ENCODE measurements around the gene METTL26. TPM values are rescaled to one million over a fixed set of nuclear protein-coding genes. Genes with fewer than 3 reads are reported as not detected.

The METTL26 gene
- total and polyA plus RNA-seq, 9 of the 15 experiments (the other 6 are each of a cell fraction or from before 2014, with no cell fraction given), result 7.3 to 262 (median 80.9) TPM

DNA sequence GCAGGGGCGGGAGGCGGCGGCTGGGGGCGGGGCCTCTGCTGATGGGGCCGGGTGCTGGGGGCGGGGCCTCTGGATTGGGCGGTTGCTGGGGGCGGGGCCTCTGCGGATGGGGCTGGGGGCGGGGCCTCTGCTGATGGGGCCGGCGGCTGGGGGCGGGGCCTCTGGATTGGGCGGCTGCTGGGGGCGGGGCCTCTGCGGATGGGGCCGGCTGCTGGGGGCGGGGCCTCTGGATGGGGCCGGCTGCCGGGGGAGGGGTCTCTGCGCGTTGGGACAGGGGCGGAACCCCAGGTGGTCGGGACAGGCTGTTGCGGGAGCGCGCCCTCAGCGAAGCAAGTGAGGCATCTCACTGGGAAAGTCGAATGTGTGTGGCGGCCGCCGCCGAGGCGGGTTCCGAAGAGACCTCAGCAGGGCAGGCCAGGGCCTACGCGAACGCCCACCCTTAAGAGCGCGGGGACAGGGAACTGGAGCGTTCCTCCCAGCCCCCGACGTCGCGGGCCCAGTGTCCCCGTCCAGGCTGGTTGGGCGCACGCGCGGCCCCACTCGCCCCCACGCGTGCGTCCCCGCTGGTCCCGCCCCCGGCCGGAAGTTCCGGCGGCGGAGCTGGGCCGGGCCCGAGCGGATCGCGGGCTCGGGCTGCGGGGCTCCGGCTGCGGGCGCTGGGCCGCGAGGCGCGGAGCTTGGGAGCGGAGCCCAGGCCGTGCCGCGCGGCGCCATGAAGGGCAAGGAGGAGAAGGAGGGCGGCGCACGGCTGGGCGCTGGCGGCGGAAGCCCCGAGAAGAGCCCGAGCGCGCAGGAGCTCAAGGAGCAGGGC, 43.9 kb upstream of the METTL26 start, which contains the start of gene STUB1 (continued):
- no peak for TF ChIP-seq BCOR (IDR thresholded peaks at IDR 0.05)
- TF ChIP-seq CBX5 (IDR thresholded peaks at IDR 0.05; ENCODE audit: borderline replicate concordance, low read depth), result no peak
- TF ChIP-seq ETV1 (tag; conservative IDR thresholded peaks at IDR 0.05; ENCODE audit: low read depth), result no peak
- TF ChIP-seq, protein P1, sequence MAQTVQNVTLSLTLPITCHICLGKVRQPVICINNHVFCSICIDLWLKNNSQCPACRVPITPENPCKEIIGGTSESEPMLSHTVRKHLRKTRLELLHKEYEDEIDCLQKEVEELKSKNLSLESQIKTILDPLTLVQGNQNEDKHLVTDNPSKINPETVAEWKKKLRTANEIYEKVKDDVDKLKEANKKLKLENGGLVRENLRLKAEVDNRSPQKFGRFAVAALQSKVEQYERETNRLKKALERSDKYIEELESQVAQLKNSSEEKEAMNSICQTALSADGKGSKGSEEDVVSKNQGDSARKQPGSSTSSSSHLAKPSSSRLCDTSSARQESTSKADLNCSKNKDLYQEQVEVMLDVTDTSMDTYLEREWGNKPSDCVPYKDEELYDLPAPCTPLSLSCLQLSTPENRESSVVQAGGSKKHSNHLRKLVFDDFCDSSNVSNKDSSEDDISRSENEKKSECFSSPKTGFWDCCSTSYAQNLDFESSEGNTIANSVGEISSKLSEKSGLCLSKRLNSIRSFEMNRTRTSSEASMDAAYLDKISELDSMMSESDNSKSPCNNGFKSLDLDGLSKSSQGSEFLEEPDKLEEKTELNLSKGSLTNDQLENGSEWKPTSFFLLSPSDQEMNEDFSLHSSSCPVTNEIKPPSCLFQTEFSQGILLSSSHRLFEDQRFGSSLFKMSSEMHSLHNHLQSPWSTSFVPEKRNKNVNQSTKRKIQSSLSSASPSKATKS (CRISPR knock-in tag; IDR thresholded peaks at IDR 0.05), result no peak
- TF ChIP-seq ATF7 (IDR thresholded peaks at IDR 0.05), result peak; percentile 54
- no peak for TF ChIP-seq ZFPM2 (CRISPR knock-in tag; IDR thresholded peaks at IDR 0.05)
- TF ChIP-seq POLR2B (IDR thresholded peaks at IDR 0.05; ENCODE audit: low read depth, partially characterized antibody), result peak; percentile 38
- TF ChIP-seq ZNF764 (CRISPR knock-in tag; IDR thresholded peaks at IDR 0.05; ENCODE audit: low read depth), result no peak
- no peak for TF ChIP-seq PCBP2 (IDR thresholded peaks at IDR 0.05; ENCODE audit: low read depth, low read length, poor library complexity, severe bottlenecking)
- no peak for TF ChIP-seq RAD21 (CRISPR knock-in tag; conservative IDR thresholded peaks at IDR 0.05 in 1 of 2, IDR thresholded peaks at IDR 0.05 in 1 of 2)
- TF ChIP-seq ZNF707 (CRISPR knock-in tag; conservative IDR thresholded peaks at IDR 0.05), result no peak
- TF ChIP-seq, protein P2, sequence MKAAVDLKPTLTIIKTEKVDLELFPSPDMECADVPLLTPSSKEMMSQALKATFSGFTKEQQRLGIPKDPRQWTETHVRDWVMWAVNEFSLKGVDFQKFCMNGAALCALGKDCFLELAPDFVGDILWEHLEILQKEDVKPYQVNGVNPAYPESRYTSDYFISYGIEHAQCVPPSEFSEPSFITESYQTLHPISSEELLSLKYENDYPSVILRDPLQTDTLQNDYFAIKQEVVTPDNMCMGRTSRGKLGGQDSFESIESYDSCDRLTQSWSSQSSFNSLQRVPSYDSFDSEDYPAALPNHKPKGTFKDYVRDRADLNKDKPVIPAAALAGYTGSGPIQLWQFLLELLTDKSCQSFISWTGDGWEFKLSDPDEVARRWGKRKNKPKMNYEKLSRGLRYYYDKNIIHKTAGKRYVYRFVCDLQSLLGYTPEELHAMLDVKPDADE (conservative IDR thresholded peaks at IDR 0.05; ENCODE audit: control insufficient read depth, low read depth, low read length), result no peak
- no peak for TF ChIP-seq ZNF589 (CRISPR knock-in tag; IDR thresholded peaks at IDR 0.05; ENCODE audit: low read depth)
- no peak for TF ChIP-seq ZNF551 (CRISPR knock-in tag; IDR thresholded peaks at IDR 0.05)
- no peak for TF ChIP-seq PPARD (CRISPR knock-in tag; IDR thresholded peaks at IDR 0.05)
- TF ChIP-seq, protein P3, sequence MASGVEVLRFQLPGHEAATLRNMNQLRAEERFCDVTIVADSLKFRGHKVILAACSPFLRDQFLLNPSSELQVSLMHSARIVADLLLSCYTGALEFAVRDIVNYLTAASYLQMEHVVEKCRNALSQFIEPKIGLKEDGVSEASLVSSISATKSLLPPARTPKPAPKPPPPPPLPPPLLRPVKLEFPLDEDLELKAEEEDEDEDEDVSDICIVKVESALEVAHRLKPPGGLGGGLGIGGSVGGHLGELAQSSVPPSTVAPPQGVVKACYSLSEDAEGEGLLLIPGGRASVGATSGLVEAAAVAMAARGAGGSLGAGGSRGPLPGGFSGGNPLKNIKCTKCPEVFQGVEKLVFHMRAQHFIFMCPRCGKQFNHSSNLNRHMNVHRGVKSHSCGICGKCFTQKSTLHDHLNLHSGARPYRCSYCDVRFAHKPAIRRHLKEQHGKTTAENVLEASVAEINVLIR (CRISPR knock-in tag; IDR thresholded peaks at IDR 0.05), result no peak
- no peak for TF ChIP-seq POLR2H (tag; IDR thresholded peaks at IDR 0.05; ENCODE audit: low read depth)
- no peak for TF ChIP-seq ARNT (IDR thresholded peaks at IDR 0.05)
- TF ChIP-seq ZNF668 (CRISPR knock-in tag; IDR thresholded peaks at IDR 0.05), result no peak
- TF ChIP-seq HLTF (IDR thresholded peaks at IDR 0.05), result no peak
- no peak for TF ChIP-seq BMI1 (IDR thresholded peaks at IDR 0.05; ENCODE audit: low read length)
- no peak for TF ChIP-seq ERF (CRISPR knock-in tag; IDR thresholded peaks at IDR 0.05)
- peak; percentile 81 for TF ChIP-seq EGR1 (conservative IDR thresholded peaks at IDR 0.05)
- TF ChIP-seq MEF2A (IDR thresholded peaks at IDR 0.05; ENCODE audit: control insufficient read depth, low read depth, low read length), result no peak
- TF ChIP-seq ZBTB9 (CRISPR knock-in tag; IDR thresholded peaks at IDR 0.05), result no peak
